ENCODE data around the gene LGALS12. TPM values are rescaled to one million over a fixed set of nuclear protein-coding genes. Genes with fewer than 3 reads are reported as not detected.
"Not testable (repeated sequence)": the region's sequence is repeated elsewhere in the genome, so short reads cannot be mapped to it uniquely, and the experiment has no call there.

Gene LGALS12
- total and polyA plus RNA-seq, 4 donors, result 0.84 to 1.2 TPM; not detected in 2

GRCh38 chr11:63548178-63548577 lies 42.3 kb downstream of the LGALS12 start:
- ATAC-seq (ENCODE audit: low FRiP score) (no peak), DNase-seq (no peak)
- no peaks in the 10 kb centered on the region for H3K36me3 ChIP-seq (ENCODE audit: control insufficient read depth in 1 of 2, insufficient read depth in 2 of 2, low read length in 1 of 2)
- no peak overlapping the region for H3K4me3 ChIP-seq (ENCODE audit: low read length in 2 of 2)
- H3K9me3 ChIP-seq (ENCODE audit: control insufficient read depth, low read length), result no peaks in the 10 kb centered on the region
- 36 to 44% methylated on average over 4 of the region's 4 CpGs for WGBS, 2 donors
- no peak overlapping the region for H3K27ac ChIP-seq (ENCODE audit: low read depth in 1 of 2, low read length in 2 of 2)
- intact Hi-C loops (cut with DNase I), result no loop called here
- H3K4me1 ChIP-seq (ENCODE audit: control insufficient read depth in 1 of 2, insufficient read depth in 2 of 2, low read length in 2 of 2), result no peaks in the 10 kb centered on the region
- no peaks in the 10 kb centered on the region for H3K27me3 ChIP-seq (ENCODE audit: control insufficient read depth in 1 of 2, insufficient read depth in 2 of 2, low read length in 1 of 2)

- Histone ChIP-seq H3K27ac (ENCODE audit: low read depth in 1 of 2, low read length in 2 of 2) (no peak overlapping the region), H3K4me1 (ENCODE audit: control insufficient read depth in 1 of 2, insufficient read depth in 2 of 2, low read length in 2 of 2) (no peaks in the 10 kb centered on the region), H3K36me3 (ENCODE audit: control insufficient read depth in 1 of 2, insufficient read depth in 2 of 2, low read length in 1 of 2) (no peaks in the 10 kb centered on the region), H3K9me3 (ENCODE audit: control insufficient read depth, low read length) (no peaks in the 10 kb centered on the region), H3K27me3 (ENCODE audit: control insufficient read depth in 1 of 2, insufficient read depth in 2 of 2, low read length in 1 of 2) (no peaks in the 10 kb centered on the region), H3K4me3 (ENCODE audit: low read length in 2 of 2) (no peak overlapping the region)
- no peak for DNase-seq
- 91 to 94% methylated on average over 4 of the region's 4 CpGs for WGBS, 2 donors
- ATAC-seq (ENCODE audit: low FRiP score), result no peak
- intact Hi-C loops (cut with DNase I), result no loop called here
Observed at GRCh38 chr11:63549411-63549810, 43.5 kb downstream of the LGALS12 start.

GRCh38 chr11:63550156-63550700 lies 44.3 kb downstream of the LGALS12 start:
- H3K36me3 ChIP-seq (ENCODE audit: control insufficient read depth in 1 of 2, insufficient read depth in 2 of 2, low read length in 1 of 2); H3K27me3 ChIP-seq (ENCODE audit: control insufficient read depth in 1 of 2, insufficient read depth in 2 of 2, low read length in 1 of 2); ATAC-seq (ENCODE audit: low FRiP score); H3K27ac ChIP-seq (ENCODE audit: low read depth in 1 of 2, low read length in 2 of 2); H3K9me3 ChIP-seq (ENCODE audit: control insufficient read depth, low read length); H3K4me3 ChIP-seq (ENCODE audit: low read length in 2 of 2); H3K4me1 ChIP-seq (ENCODE audit: control insufficient read depth in 1 of 2, insufficient read depth in 2 of 2, low read length in 2 of 2); intact Hi-C loops (cut with DNase I); DNase-seq: not testable (repeated sequence)
- 90 to 93% methylated on average over 28 to 31 of the region's 31 CpGs for WGBS, 2 donors

- 92 to 94% methylated on average over 23 to 27 of the region's 27 CpGs for WGBS, 2 donors
- H3K36me3 ChIP-seq (ENCODE audit: control insufficient read depth in 1 of 2, insufficient read depth in 2 of 2, low read length in 1 of 2), result no peaks in the 10 kb centered on the region
- no peak overlapping the region for H3K4me3 ChIP-seq (ENCODE audit: low read length in 2 of 2)
- no peak overlapping the region for H3K27ac ChIP-seq (ENCODE audit: low read depth in 1 of 2, low read length in 2 of 2)
- ATAC-seq (ENCODE audit: low FRiP score), result no peak
- no peaks in the 10 kb centered on the region for H3K9me3 ChIP-seq (ENCODE audit: control insufficient read depth, low read length)
- H3K4me1 ChIP-seq (ENCODE audit: control insufficient read depth in 1 of 2, insufficient read depth in 2 of 2, low read length in 2 of 2), result no peaks in the 10 kb centered on the region
- H3K27me3 ChIP-seq (ENCODE audit: control insufficient read depth in 1 of 2, insufficient read depth in 2 of 2, low read length in 1 of 2), result no peaks in the 10 kb centered on the region
- no peak for DNase-seq
- intact Hi-C loops (cut with DNase I), result no loop called here
Observed at GRCh38 chr11:63551091-63551888, 45.4 kb downstream of the LGALS12 start.

GRCh38 chr11:63551889-63552266 lies 46.0 kb downstream of the LGALS12 start:
- H3K9me3 ChIP-seq (ENCODE audit: control insufficient read depth, low read length), result no peaks in the 10 kb centered on the region
- H3K4me3 ChIP-seq (ENCODE audit: low read length in 2 of 2), result no peak overlapping the region
- 95 to 98% methylated on average over 6 of the region's 6 CpGs for WGBS, 2 donors
- H3K36me3 ChIP-seq (ENCODE audit: control insufficient read depth in 1 of 2, insufficient read depth in 2 of 2, low read length in 1 of 2), result no peaks in the 10 kb centered on the region
- no peak overlapping the region for H3K27ac ChIP-seq (ENCODE audit: low read depth in 1 of 2, low read length in 2 of 2)
- ATAC-seq (ENCODE audit: low FRiP score) (no peak), DNase-seq (no peak)
- H3K27me3 ChIP-seq (ENCODE audit: control insufficient read depth in 1 of 2, insufficient read depth in 2 of 2, low read length in 1 of 2), result no peaks in the 10 kb centered on the region
- intact Hi-C loops (cut with DNase I), result no loop called here
- no peaks in the 10 kb centered on the region for H3K4me1 ChIP-seq (ENCODE audit: control insufficient read depth in 1 of 2, insufficient read depth in 2 of 2, low read length in 2 of 2)

GRCh38 chr11:63552921-63553320 lies 47.0 kb downstream of the LGALS12 start:
- DNase-seq, result no peak
- no peaks in the 10 kb centered on the region for H3K9me3 ChIP-seq (ENCODE audit: control insufficient read depth, low read length)
- no peak overlapping the region for H3K27ac ChIP-seq (ENCODE audit: low read depth in 1 of 2, low read length in 2 of 2)
- intact Hi-C loops (cut with DNase I), result no loop called here
- H3K36me3 ChIP-seq (ENCODE audit: control insufficient read depth in 1 of 2, insufficient read depth in 2 of 2, low read length in 1 of 2), result no peaks in the 10 kb centered on the region
- WGBS, 2 donors, result 93 to 98% methylated on average over 7 of the region's 7 CpGs
- ATAC-seq (ENCODE audit: low FRiP score), result no peak
- H3K27me3 ChIP-seq (ENCODE audit: control insufficient read depth in 1 of 2, insufficient read depth in 2 of 2, low read length in 1 of 2), result no peaks in the 10 kb centered on the region
- no peak overlapping the region for H3K4me3 ChIP-seq (ENCODE audit: low read length in 2 of 2)
- H3K4me1 ChIP-seq (ENCODE audit: control insufficient read depth in 1 of 2, insufficient read depth in 2 of 2, low read length in 2 of 2), result no peaks in the 10 kb centered on the region

- H3K4me3 ChIP-seq (ENCODE audit: low read length in 2 of 2), result no peak overlapping the region
- 66 to 69% methylated on average over 8 of the region's 8 CpGs for WGBS, 2 donors
- intact Hi-C loops (cut with DNase I), result no loop called here
- no peaks in the 10 kb centered on the region for H3K9me3 ChIP-seq (ENCODE audit: control insufficient read depth, low read length)
- DNase-seq, result no peak
- no peaks in the 10 kb centered on the region for H3K36me3 ChIP-seq (ENCODE audit: control insufficient read depth in 1 of 2, insufficient read depth in 2 of 2, low read length in 1 of 2)
- ATAC-seq (ENCODE audit: low FRiP score), result no peak
- no peaks in the 10 kb centered on the region for H3K4me1 ChIP-seq (ENCODE audit: control insufficient read depth in 1 of 2, insufficient read depth in 2 of 2, low read length in 2 of 2)
- no peak overlapping the region for H3K27ac ChIP-seq (ENCODE audit: low read depth in 1 of 2, low read length in 2 of 2)
- H3K27me3 ChIP-seq (ENCODE audit: control insufficient read depth in 1 of 2, insufficient read depth in 2 of 2, low read length in 1 of 2), result no peaks in the 10 kb centered on the region
Observed at GRCh38 chr11:63553759-63554158, 47.9 kb downstream of the LGALS12 start.

- Histone ChIP-seq H3K36me3 (ENCODE audit: control insufficient read depth in 1 of 2, insufficient read depth in 2 of 2, low read length in 1 of 2) (no peaks in the 10 kb centered on the region), H3K9me3 (ENCODE audit: control insufficient read depth, low read length) (no peaks in the 10 kb centered on the region), H3K4me1 (ENCODE audit: control insufficient read depth in 1 of 2, insufficient read depth in 2 of 2, low read length in 2 of 2) (no peaks in the 10 kb centered on the region), H3K4me3 (ENCODE audit: low read length in 2 of 2) (no peak overlapping the region), H3K27ac (ENCODE audit: low read depth in 1 of 2, low read length in 2 of 2) (no peak overlapping the region), H3K27me3 (ENCODE audit: control insufficient read depth in 1 of 2, insufficient read depth in 2 of 2, low read length in 1 of 2) (no peaks in the 10 kb centered on the region)
- intact Hi-C loops (cut with DNase I), result no loop called here
- ATAC-seq (ENCODE audit: low FRiP score) (no peak), DNase-seq (no peak)
- 81 to 89% methylated on average over 4 of the region's 4 CpGs for WGBS, 2 donors
Observed at GRCh38 chr11:63554877-63555223, 49.0 kb downstream of the LGALS12 start.

GRCh38 chr11:63556404-63557013 lies 50.6 kb downstream of the LGALS12 start:
- intact Hi-C loops (cut with DNase I), result no loop called here
- H3K27me3 ChIP-seq (ENCODE audit: control insufficient read depth in 1 of 2, insufficient read depth in 2 of 2, low read length in 1 of 2), result no peaks in the 10 kb centered on the region
- no peaks in the 10 kb centered on the region for H3K36me3 ChIP-seq (ENCODE audit: control insufficient read depth in 1 of 2, insufficient read depth in 2 of 2, low read length in 1 of 2)
- peaks cover 0 to 3% of the 10 kb centered on the region in 2 donors for H3K4me1 ChIP-seq (ENCODE audit: control insufficient read depth in 1 of 2, insufficient read depth in 2 of 2, low read length in 2 of 2)
- DNase-seq, result no peak
- no peak overlapping the region for H3K4me3 ChIP-seq (ENCODE audit: low read length in 2 of 2)
- H3K9me3 ChIP-seq (ENCODE audit: control insufficient read depth, low read length), result no peaks in the 10 kb centered on the region
- 78 to 84% methylated on average over 7 of the region's 7 CpGs for WGBS, 2 donors
- H3K27ac ChIP-seq (ENCODE audit: low read depth in 1 of 2, low read length in 2 of 2), result no peak overlapping the region
- ATAC-seq (ENCODE audit: low FRiP score), result no peak

All from aorta (tissue), 5 donors.